Brain microvascular endothelial cell (primary cell): ENCODE measurements around the gene TBX21.

Source experiments
- DNase-seq: peaks from one replicate; pipeline ENCODE4 v3.0.0-alpha.2; 2020
- H3K27ac ChIP-seq: fragments of 250-450 bp; sonication (Bioruptor Pico); 2 replicates; pipeline ENCODE4 v1.5.1; 2020; ENCODE audit warnings: mild to moderate bottlenecking, moderate library complexity
- H3K27me3 ChIP-seq: fragments of 250-450 bp; sonication (Bioruptor Pico); replicated peaks from 2 replicates; pipeline ENCODE4 v1.5.1; 2020; ENCODE audit warnings: mild to moderate bottlenecking
- H3K36me3 ChIP-seq: fragments of 250-450 bp; sonication (Bioruptor Pico); replicated peaks from 2 replicates; pipeline ENCODE4 v1.5.1; 2020; ENCODE audit warnings: mild to moderate bottlenecking
- H3K4me3 ChIP-seq: 2 replicates; pipeline ENCODE4 v1.5.1; 2011; ENCODE audit warnings: low read depth, mild to moderate bottlenecking, control low read depth, low read length, moderate library complexity
- CTCF ChIP-seq: IDR thresholded peaks from 2 replicates; pipeline ENCODE4 v1.5.1; 2011; ENCODE audit warnings: low read depth, mild to moderate bottlenecking, moderate library complexity, low read length, control low read depth, inconsistent platforms; ENCODE audit errors: missing control alignments
- in situ Hi-C: cut with HindIII; loops from 2 replicates; pipeline ENCODE4 v1.10.0; 2017; ENCODE audit warnings: low sequenced_read_pairs, low pct_ligation_motif_present

Gene TBX21

GRCh38 chr17:47719411-47720152 lies 13.5 kb upstream of the TBX21 start:
- DNase-seq, result peak; percentile 75
- peaks cover 83% of the 10 kb centered on the region for H3K27me3 ChIP-seq
- in situ Hi-C loops, result no loop called here
- H3K27ac ChIP-seq, result no peak overlapping the region
- H3K36me3 ChIP-seq, result no peaks in the 10 kb centered on the region
- H3K4me3 ChIP-seq, result no peak overlapping the region
- no peak for TF ChIP-seq CTCF

GRCh38 chr17:47720196-47720595 lies 12.8 kb upstream of the TBX21 start:
- no peak overlapping the region for H3K4me3 ChIP-seq
- in situ Hi-C loops, result no loop called here
- no peak for DNase-seq
- no peak overlapping the region for H3K27ac ChIP-seq
- H3K36me3 ChIP-seq, result no peaks in the 10 kb centered on the region
- TF ChIP-seq CTCF, result no peak
- peaks cover 83% of the 10 kb centered on the region for H3K27me3 ChIP-seq

- Histone ChIP-seq H3K4me3 (no peak overlapping the region), H3K27me3 (peaks cover 83% of the 10 kb centered on the region), H3K27ac (no peak overlapping the region), H3K36me3 (no peaks in the 10 kb centered on the region)
- TF ChIP-seq CTCF, result no peak
- in situ Hi-C loops, result no loop called here
- DNase-seq, result no peak
Measured at GRCh38 chr17:47720754-47721533, 12.1 kb upstream of the TBX21 start.

GRCh38 chr17:47721725-47722124 lies 11.3 kb upstream of the TBX21 start:
- Histone ChIP-seq H3K36me3 (no peaks in the 10 kb centered on the region), H3K27ac (no peak overlapping the region), H3K4me3 (no peak overlapping the region), H3K27me3 (peaks cover 83% of the 10 kb centered on the region)
- in situ Hi-C loops, result no loop called here
- no peak for TF ChIP-seq CTCF
- DNase-seq, result no peak

- TF ChIP-seq CTCF, result no peak
- Histone ChIP-seq H3K36me3 (no peaks in the 10 kb centered on the region), H3K27me3 (peaks cover 84% of the 10 kb centered on the region), H3K27ac (no peak overlapping the region), H3K4me3 (no peak overlapping the region)
- in situ Hi-C loops, result no loop called here
- DNase-seq, result no peak
Measured at GRCh38 chr17:47724705-47725104, 8.3 kb upstream of the TBX21 start.
